Mammary epithelial cell (primary cell): ENCODE results near the gene EXOC4.

ENCODE experiments used
- CTCF ChIP-seq, 2 donors: IDR thresholded peaks in 1 of 2; conservative IDR thresholded peaks in 1 of 2; 2 replicates each; pipeline ENCODE4 v1.5.1; 2011 to 2012; ENCODE audit warnings: inconsistent platforms in 2 of 2, low read length in 2 of 2, mild to moderate bottlenecking in 2 of 2, control low read depth in 1 of 2, low read depth in 1 of 2; ENCODE audit not compliant: insufficient read depth in 1 of 2; ENCODE audit errors: extremely low read depth in 1 of 2
- EZH2 ChIP-seq: IDR thresholded peaks from 2 replicates; pipeline ENCODE4 v1.6.1; 2012; ENCODE audit warnings: low read length, inconsistent platforms, borderline replicate concordance

GRCh38 chr7:133733401-133733800, 480.5 kb downstream of the EXOC4 start:
- TF ChIP-seq CTCF (conservative IDR thresholded peaks at IDR 0.05 in 1 of 2, IDR thresholded peaks at IDR 0.05 in 1 of 2; ENCODE audit: extremely low read depth in 1 of 2, insufficient read depth in 1 of 2, low read depth in 1 of 2, low read length in 2 of 2), result no peak
- no peak for TF ChIP-seq EZH2
